Sigmoid colon (tissue), 4 donors: Measurements from ENCODE around the gene CEP104.

ENCODE experiments used
- CTCF ChIP-seq, 4 experiments: fragments of 450-650 bp in 3 of 4; fragments of 200-600 bp in 1 of 4; IDR thresholded peaks; one replicate each; pipeline ENCODE4 v1.5.1; 2016 to 2019; ENCODE audit warnings: antibody characterized with exemption in 4 of 4, mild to moderate bottlenecking in 3 of 4, moderate library complexity in 2 of 4
- EP300 ChIP-seq, 4 donors: sonication (generic); formaldehyde crosslinking; IDR thresholded peaks; one replicate each; pipeline ENCODE4 v1.6.1; 2017; ENCODE audit warnings: antibody characterized with exemption in 4 of 4
- POLR2A ChIP-seq, 2 donors: fragments of 450-650 bp; IDR thresholded peaks; one replicate each; pipeline ENCODE4 v1.6.1; 2016; ENCODE audit warnings: antibody characterized with exemption in 2 of 2, mild to moderate bottlenecking in 2 of 2, moderate library complexity in 2 of 2

GRCh38 chr1:3779265-3779911, 77.6 kb downstream of the CEP104 start:
- TF ChIP-seq CTCF (IDR thresholded peaks at IDR 0.05) (no peak), POLR2A (IDR thresholded peaks at IDR 0.05) (no peak), EP300 (IDR thresholded peaks at IDR 0.05) (no peak)
